Dermis blood vessel endothelial cell (primary cell): ENCODE results near the gene EYS. TPM values are rescaled to one million over a fixed set of nuclear protein-coding genes. Genes with fewer than 3 reads are reported as not detected.
"Not testable (repeated sequence)": the region's sequence is repeated elsewhere in the genome, so short reads cannot be mapped to it uniquely, and the experiment has no call there.

ENCODE experiments used
- DNase-seq: peaks from one replicate; pipeline ENCODE4 v3.0.0; 2010
- total RNA-seq: library from RNA; depleted of rRNA; stranded (reverse); fragments of >200 nt; gene quantifications from 2 replicates; pipeline ENCODE4 v1.2.3, GENCODE V29; 2014

EYS gene
- total RNA-seq, 1 donor from 2014 or later: not detected

DNA sequence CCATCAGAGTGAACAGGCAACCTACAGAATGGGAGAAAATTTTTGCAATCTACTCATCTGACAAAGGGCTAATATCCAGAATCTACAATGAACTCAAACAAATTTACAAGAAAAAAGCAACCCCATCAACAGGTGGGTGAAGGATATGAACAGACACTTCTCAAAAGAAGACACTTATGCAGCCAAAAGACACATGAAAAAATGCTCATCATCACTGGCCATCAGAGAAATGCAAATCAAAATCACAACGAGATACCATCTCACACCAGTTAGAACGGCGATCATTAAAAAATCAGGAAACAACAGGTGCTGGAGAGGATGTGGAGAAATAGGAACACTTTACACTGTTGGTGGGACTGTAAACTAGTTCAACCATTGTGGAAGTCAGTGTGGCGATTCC lies 1773.1 kb downstream of the EYS start:
- not testable (repeated sequence) for DNase-seq

DNA sequence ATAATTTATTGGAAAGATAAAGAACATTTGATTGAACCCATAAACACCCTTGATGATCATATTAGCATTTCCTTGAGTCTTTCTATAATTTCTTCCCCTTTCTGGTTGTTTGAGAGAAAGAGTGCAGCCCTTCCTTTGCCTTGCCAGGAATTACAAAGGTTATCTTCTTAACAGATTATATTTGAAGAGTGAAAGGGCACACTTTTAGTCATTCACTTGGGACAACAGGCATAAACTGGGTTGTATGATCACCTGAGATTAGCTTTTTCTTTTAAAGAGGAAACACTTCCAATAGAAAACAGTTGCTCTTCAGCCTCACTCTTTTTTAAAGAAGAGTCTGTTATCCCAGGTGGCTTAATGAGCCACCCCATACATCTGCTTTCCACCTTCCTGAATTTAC lies 1776.2 kb downstream of the EYS start:
- no peak for DNase-seq

DNA sequence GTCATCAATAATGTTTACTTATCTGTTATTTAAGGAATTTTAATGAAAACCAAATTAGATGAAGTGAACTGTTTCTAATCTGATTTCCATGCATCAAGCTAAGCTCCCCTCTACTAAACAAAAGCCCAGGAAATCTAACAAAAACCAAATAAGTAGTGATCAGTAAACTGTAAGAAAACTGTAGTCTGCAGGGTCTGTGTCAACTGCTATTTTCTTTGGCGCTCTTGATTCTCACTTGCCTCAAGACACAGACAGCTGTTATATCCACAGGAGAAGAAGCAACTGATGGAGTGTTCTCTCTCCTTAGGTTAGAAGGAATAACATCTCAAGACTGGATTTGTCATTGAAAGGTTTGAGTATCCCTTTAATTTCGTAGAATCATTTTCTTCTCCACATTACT lies 1777.9 kb downstream of the EYS start:
- DNase-seq: no peak

DNA sequence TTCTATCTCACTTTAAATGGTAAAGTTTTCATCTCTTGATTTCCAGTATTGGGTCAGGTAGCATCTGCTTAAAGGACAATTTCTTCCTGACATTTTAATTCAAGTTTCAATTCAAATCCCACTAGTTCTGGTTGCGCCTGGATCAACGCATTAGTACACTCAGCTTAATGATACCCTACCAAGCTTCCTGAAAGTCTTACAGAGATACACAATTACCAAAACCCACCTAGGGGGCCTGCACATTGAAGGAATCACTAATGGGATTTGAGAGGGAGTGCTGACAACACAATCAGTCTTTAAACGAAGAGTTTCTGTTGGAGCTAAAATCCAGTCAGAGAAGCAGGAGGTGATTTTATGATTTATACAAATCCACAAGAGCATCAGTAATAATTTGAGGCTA lies 1778.4 kb downstream of the EYS start:
- DNase-seq: no peak

DNA sequence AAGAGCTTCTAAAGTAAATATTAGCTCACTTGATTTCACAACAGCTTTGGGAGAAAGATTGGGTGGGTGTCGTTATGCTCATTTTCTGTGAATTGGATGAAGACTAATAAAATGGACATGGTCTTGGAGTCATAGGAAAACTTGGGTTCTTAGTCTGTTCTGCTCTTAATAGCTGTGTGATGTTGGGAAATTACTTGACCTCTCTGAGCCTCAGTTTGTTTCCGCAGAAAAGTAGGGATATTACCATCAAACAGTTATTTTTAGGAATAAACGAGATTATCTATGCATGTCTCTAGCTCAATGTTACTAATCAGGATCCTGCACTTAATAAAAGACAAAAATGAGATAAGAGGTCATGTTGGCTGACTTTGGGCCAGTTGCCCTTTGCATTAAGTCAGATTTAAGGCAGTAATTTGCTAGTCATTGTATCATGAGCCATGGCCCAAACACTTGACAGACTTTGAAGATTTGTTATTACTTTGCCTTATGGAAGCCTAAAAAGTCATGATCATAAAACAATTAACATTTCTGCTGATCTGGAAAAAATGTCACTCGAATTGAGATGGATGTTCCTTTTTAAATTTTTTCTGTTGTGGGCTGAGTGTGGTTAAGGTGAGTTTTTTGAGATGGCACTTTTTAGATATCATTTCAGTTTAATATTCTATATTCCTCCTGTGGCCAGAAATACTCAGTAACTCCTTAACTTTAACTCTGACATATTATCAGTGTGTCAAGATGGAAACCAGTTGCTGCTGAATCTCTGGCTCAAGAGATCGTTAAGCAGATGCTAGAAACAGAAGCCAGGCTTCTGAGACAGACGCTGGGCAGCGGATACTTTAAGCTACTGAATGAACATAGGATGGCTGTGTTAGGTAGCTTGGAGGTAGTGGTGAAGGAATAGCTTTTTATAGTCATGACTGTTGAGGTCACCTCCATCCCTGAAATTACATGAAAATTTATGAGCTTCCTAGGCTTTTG lies 1779.8 kb downstream of the EYS start:
- DNase-seq: no peak

DNA sequence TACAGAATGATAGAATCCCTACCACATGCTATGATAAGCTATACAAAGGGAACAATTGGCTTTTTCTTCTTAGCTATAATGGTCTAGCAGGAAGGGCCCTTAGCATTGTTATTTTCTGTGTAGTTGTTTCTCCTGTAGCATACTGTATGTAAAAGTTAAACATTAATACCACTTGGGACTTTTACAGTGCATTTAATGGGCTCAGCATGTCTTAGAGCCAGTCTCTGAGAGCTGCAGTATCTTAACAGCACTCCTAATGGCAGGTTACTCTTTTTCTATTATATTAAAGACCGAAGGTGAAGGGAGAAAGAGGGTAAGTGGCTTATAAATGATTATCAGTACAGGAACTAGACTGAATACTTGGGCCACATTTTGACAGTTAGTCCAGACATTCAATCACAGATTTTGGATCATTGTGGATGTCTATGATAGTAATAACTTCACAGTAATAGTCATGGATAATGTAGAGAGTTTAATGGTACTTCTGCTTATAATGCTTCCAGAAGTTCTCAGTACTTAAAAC lies 1780.7 kb downstream of the EYS start:
- DNase-seq: no peak

DNA sequence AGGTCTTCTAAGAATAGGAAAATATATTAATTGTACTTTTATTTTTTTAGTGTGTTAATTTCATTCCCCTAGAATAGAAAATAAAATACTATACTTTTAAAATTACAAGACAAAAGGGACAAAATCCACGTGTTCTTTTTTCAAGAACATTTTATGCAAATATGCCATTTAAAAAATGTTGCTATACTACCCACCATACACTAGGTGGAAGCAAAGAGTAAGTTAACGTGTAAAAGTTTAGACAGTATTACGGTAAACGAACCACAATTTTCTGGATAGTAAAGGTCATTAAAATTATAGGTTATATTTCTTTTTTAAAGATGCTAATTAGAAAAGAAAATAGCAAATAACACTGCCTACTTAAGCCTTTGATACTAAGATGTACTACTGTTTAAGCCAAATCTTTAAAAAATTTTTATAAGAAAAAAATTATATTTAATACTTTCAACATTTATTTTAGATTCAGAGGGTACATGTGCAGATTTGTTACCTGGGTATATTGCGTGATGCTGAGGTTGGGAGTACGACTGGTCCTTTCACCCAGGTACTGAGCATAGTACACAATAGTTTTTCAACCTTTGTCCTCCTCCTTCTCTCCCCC lies 1783.8 kb downstream of the EYS start:
- DNase-seq: peak; percentile 57

DNA sequence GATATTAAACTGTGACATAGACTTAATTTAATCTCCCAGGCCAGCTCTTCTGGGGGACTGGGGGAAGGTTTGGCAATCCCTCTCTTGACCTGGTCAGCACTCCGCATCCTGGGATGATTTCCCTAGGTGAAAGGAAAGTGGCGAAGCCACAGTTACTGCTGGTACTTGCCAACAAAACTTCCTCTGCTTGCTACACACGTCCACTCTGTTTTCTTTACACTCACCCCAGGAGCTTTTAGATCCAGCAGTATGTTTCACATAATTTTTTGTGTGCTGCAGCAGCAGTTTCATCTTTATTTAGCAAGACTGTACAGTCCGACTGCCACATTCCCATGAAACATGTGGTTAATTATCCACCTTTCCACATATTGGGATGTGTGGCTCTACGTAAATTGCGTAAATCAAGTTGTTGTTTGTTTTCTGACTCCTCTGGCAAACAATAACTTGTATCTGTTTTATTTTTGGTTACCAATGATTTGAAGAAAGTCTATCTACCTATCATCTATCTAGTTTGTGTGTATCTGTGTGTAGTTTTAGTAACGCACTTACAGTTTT lies 1787.4 kb downstream of the EYS start:
- DNase-seq: no peak

DNA sequence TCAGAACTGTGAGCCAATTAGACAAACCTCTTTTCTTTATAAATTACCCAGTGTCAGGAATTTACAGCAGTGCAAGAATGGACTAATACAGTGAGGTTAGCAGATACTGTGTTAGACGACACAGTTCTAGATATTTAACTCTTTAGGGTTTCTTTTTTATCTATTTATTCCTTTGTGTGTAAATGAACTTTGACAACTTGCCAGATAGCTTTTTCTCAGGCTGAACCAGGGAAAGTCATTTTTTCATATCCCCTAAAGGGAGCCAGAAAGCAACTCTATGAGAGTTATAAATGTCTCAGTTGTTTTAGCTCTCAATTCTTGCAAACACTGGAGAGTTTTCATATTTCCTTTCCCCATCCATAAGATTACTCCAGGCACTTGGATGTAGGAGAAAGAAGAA lies 1794.1 kb downstream of the EYS start:
- DNase-seq: no peak

DNA sequence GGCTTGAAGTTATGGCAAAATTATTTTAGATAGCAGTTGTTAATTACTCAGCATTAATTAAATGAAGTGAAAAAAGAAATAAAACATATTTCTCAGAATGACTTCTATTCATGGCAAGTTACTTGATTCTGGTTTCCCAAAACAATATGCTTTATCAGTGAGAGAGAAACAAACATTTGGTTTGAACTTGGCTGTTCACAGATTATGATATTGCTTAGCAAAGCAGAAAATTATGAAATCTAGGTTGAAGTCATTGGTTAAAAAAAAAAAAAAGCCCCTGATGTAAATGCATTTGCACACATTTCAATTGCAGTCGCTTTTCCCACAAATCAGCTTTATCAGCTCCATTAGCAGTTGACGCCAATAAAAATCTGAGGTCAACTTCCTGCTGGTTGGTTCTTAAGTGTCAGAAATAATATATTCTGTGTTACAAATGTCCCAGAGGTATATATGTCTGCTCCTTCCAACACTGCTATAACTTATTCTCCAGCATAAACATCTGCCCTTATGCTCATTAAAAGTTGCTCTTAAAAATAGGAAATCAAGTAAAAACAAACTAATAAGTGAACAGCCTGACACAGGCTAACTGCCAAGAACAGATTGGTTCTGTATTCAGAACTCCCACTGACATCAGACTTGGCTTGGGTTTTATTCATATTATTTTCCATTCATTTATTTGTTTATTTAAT lies 1796.0 kb downstream of the EYS start:
- no peak for DNase-seq

DNA sequence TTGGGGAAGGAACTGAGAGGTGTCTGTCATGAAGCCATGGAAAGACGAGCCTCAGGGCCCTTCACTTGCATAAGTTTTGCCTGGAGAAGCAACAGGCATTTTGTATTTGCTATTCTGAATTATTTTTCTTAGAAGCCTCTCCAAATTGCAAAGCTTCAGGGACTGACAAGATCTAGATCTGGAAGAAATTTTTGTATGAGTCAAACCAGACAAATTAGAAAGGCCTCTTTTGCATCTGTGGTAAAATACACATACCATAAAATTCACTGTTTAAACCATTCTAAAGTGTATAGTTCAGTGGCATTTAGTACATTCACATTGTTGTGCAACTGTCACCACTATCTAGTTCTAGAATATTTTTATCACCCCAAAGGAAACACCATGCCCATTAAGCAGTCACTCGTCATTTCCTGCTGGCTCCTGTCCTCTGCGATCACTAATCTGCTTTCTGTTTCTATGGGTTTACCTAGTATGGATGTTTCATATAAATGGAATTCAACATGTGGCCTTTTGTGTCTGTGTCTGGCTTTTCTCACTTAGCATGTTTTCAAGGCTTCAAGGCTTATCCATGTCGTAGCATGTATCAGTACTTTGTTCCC lies 1802.3 kb downstream of the EYS start:
- DNase-seq: peak; percentile 38

DNA sequence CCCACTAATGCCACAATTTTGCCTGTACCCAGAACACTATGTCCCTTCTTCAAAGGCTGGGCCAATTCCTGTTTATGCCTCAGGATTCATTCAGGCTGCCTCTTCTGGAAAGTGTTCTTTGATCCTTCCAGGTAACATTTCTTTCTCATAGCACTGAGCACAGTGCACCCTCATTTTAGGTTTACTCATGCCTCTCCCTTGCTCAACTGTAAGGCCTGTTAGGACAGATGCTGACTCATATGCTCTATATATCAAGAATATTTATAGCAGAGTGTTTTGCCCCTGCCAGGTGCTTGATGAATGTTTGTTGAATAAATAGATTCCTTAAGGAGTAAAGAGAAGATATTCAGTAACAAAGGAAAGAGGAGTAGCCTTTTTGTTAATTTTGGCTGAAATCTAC lies 1807.5 kb downstream of the EYS start:
- no peak for DNase-seq

DNA sequence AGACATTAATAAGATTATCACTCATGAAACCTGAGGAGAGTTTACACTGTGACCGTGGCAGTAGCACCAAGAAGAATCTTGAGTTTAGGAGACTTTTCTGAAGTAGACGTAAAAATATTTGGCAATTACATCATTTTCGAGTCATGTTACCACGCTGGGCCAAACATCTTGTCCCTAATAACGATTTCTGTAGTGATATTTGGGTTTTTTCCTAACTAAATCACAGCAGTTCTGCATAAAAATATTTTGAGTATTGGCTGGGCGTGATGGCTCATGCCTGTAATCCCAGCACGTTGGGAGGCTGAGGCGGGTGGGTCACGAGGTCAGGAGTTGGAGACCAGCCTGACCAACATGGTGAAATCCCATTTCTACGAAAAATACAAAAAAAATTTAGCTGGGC lies 1809.1 kb downstream of the EYS start:
- DNase-seq: no peak

DNA sequence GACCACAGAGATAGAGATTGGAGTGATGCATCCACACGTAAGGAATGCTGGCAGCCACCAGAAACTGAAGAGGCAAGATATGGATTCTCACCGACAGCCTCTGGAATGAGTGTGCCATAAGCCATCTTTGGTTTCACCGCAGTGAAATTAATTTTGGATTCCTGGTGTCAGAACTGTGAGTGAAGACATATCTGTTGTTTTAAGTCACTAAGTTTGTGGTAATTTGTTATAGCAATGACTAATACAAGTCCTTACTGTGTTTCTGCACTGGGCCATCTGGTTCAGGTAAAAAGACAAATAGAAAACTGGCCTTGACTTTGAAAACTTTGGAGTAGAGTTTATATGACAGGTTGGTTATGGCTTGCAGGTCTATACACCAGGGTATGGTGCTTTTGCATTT lies 1809.6 kb downstream of the EYS start:
- no peak for DNase-seq

DNA sequence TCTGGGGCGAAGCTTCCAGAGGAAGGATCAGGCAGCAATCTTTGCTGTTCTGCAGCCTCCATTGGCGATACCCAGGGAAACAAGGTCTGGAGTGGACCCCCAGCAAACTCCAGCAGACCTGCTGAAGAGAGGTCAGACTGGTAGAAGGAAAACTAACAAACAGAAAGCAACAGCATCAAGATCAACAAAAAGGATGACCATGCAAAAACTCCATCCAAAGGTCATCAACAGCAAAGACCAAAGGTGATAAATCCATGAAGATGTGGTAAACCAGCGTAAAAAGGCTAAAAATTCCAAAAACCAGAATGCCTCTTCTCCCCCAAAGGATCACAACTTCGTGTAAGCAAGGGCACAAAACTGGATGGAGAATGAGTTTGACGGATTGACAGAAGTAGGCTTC lies 1818.6 kb downstream of the EYS start:
- no peak for DNase-seq

DNA sequence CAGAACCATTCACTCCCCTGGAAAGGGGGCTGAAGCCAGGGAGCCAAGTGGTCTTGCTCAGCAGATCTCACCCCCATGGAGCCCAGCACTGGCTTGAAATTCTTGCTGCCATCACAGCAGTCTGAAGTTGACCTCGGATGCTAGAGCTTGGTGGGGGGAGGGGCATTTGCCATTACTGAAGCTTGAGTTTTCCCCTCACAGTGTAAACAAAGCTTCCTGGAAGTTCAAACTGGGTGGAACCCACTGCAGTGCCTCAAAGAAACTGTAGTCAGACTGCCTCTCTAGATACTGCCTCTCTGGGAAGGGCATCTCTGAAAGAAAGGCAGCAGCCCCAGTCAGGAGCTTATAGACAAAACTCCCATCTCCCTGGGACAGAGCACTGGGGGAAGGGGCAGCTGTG lies 1819.2 kb downstream of the EYS start:
- not testable (repeated sequence) for DNase-seq

DNA sequence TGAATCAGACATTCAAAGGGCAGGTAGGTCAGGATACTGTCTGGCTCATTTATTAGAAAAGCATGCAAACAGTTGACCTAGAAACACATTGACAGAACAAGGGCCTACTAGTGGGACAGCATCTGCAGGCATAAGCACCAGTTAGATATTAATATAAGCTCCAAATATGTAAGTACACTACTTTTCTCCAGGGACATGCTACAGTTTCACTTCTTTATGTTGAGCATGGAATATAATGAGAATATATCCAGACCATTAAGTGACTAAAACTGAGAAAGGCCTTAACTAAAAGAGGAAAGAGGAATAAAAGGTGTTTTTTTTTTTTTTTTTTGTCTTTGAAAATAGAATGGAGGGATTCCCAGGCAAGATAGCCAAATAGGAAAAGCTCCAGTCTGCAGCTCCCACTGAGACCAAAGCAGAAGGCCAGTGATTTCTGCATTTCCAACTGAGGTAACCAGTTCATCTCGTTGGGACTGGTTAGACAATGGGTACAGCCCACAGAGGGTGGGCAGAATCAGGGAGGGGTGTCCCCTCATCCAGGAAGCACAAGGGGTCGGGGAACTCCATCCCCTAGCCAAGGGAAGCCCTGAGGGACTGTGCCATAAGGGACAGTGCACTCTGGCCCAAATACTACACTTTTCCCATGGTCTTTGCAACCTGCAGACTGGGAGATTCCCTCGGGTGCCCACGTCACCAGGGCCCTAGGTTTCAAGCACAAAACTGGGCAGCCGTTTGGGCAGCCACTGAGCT lies 1819.8 kb downstream of the EYS start:
- DNase-seq: no peak

DNA sequence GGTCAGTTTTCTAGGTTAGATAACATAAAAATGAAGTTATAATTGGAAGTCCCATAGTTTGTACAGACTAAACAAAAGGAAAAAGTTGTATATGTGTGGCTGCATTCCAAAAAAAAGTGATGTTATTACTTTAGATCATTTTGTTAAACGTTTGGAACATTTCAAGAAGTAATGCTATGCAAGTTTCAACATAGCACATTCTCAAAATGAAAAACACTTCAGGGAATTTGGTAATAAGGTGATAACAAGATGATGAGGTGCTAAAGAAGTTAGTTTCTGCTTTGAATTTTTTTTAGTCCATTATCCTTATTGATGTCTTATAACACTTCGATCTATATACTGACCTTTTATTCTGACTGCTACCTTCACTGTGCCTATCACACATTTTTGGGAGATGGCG lies 1820.7 kb downstream of the EYS start:
- no peak for DNase-seq

DNA sequence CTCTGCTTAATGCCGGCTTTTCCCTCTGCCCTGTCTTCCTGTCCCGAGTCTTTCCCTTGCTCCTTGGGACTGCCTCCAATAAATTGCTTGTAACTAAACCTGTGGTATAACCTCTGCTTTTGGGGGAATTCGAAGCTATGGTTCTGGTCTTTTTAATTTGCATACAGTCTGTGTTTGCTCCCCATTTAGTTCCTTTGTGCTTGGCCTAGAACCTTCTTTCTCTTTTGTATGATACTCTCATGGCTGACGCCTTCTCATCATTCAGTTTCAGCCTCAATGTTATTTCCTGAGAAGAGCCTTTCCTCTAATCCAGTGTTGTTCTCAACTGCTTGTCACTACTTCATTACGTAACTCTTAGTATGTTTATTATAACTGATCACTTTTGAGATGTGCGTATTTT lies 1823.4 kb downstream of the EYS start:
- no peak for DNase-seq

DNA sequence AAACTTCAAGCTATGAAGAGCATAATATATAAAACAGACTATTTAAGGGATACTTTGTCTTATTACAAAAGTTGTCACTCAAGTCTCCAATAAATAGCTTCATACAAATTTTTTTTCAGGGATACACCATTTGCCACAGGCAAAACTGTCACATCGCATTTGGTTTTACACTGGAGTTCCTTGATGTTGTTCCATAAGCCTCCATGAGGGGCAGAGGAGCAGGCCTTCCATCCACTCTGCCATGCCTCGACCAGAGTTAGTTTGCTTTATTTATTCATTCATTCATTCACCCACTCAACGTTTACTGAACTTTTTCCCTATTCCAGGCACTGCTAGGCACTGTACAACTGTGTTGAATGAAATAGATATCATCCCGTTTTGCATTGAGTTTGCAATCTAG lies 1824.8 kb downstream of the EYS start:
- no peak for DNase-seq

DNA sequence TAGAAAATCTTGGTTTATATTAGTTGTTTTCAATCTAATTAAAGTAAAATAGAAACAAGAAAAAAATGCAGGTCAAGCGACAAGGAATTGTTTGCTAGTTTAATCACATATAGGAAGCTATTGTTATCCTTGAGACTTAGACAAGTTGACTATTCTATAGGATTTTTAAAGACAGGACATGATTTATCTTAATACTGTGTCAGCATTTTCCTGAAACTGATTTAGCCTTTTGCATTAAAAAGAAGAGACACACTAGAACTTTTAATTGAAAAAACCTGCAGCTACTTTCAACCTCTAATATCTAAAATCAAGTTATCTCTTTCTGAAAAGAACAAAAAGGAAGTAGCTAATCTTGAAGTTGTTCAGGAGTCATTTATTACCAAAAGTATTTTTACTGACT lies 1825.2 kb downstream of the EYS start:
- no peak for DNase-seq

DNA sequence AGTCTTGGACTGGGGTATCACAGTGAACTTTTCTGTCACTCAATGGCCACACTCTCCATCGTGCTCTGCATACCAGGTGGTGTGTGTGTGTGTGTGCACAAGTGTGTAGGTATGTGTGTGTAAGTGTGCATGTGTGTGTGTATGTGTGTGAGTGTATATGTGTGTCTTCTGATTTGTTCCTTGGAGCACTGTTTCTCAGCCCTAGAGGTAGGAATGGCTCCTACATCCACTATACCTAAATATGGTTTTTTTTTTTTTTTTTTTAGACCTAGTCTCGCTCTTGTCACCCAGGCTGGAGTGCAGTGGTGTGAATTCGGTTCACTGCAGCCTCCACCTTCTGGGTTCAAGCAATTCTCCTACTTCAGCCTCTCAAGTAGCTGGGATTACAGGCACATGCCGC lies 1834.8 kb downstream of the EYS start:
- DNase-seq: no peak
